Mucosa of rectum (tissue), 2 donors: ENCODE measurements around the gene C10orf67.

Experiments used
- H3K27ac ChIP-seq, 2 donors: one replicate each; pipeline ENCODE4 v1.7.0; 2013; ENCODE audit warnings: inconsistent platforms in 2 of 2, low read depth in 2 of 2, low read length in 2 of 2
- H3K27me3 ChIP-seq, 2 donors: one replicate each; pipeline ENCODE4 v1.7.0; 2013; ENCODE audit warnings: low read length in 2 of 2; ENCODE audit not compliant: control insufficient read depth in 2 of 2, insufficient read depth in 2 of 2
- H3K36me3 ChIP-seq, 2 donors: one replicate each; pipeline ENCODE4 v1.7.0; 2013; ENCODE audit warnings: low read length in 2 of 2; ENCODE audit not compliant: control insufficient read depth in 2 of 2, insufficient read depth in 2 of 2
- H3K4me1 ChIP-seq, 2 donors: one replicate each; pipeline ENCODE4 v1.7.0; 2013; ENCODE audit warnings: low read length in 2 of 2, mild to moderate bottlenecking in 1 of 2; ENCODE audit not compliant: control insufficient read depth in 2 of 2, insufficient read depth in 2 of 2
- H3K4me3 ChIP-seq, 2 donors: one replicate each; pipeline ENCODE4 v1.7.0; 2013; ENCODE audit warnings: low read length in 2 of 2
- H3K9ac ChIP-seq, 2 donors: one replicate each; pipeline ENCODE4 v1.7.0; 2013; ENCODE audit warnings: low read length in 2 of 2, low read depth in 1 of 2, mild to moderate bottlenecking in 1 of 2
- H3K9me3 ChIP-seq, 2 donors: one replicate each; pipeline ENCODE4 v1.7.0; 2013; ENCODE audit warnings: low read length in 2 of 2; ENCODE audit not compliant: control insufficient read depth in 2 of 2
- donor health status: healthy.
- donor health status: Normal muscosa, but diverticular disease.

The C10orf67 gene

DNA sequence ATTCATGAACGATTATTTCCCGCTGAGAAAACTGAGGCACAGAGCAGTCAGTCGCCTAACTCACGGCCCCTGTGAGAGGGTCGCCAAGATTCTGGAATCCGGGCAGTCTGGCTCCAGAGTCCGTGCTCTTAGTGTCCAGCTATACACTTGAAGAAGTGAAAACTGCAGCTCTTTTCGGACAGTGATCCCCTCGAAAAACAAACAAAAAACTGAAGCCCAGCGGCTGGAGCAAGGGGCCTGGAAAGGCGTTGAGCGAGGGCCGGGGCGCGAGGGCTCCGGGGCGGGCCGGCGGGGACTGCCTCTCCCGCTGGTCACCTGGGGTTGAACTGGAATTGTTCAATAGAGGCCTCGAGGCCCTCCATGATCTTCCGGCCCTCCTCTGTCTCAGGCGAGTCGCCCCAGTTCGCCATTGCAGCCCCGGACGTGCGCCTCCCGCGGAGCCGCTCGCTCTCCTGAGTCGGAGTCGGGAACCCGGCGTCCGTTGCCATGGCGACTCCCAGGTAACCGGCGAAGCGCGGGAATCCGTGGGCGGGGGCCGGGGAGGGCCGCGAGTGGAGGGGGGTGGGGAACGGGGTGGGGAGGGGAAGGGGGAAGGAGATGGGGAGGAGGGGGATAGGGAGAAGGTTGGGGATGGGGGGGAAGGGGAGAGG, 881 bp downstream of the C10orf67 start:
- H3K9ac ChIP-seq = no peak overlapping the region
- H3K27me3 ChIP-seq = peaks cover 2 to 3% of the 10 kb centered on the region in 2 donors
- no peak overlapping the region for H3K27ac ChIP-seq
- peak overlapping the region; percentile 35 to 76 for H3K4me3 ChIP-seq
- no peaks in the 10 kb centered on the region for H3K36me3 ChIP-seq
- H3K4me1 ChIP-seq = peaks cover 5 to 6% of the 10 kb centered on the region in 2 donors
- no peaks in the 10 kb centered on the region for H3K9me3 ChIP-seq

DNA sequence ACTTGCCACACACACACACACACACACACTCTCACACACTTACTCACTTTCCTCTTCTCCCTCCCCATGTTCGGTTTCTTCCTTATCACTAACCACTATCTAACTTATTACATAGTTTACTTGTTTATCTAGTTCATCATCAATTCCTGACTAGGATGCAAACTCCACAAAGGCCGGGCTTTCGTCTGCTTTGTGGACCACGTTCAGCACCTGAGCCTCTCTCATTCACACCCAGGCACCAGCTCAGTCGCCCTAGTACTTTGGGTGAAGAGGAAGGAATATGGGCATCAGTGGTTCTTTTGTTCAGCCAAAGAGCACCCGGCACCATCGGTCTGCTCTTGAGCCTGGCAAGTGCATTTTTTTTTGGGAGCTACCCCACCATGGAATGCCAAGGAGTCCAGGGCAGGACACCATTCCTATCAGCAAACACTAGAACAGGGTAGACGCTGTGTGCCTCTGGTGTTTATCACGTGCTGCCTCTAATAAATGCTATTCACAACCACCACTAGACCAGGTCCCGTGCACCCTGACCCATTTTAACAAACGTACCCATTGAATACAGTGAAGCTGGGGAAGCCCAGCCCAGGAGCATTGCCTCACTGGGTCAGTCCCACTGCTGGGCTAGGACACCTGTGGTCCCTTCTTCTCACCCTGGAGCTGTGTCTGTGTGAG, 2.2 kb downstream of the C10orf67 start:
- no peaks in the 10 kb centered on the region for H3K9me3 ChIP-seq
- H3K4me3 ChIP-seq = no peak overlapping the region
- H3K4me1 ChIP-seq = peaks cover 5 to 6% of the 10 kb centered on the region in 2 donors
- H3K9ac ChIP-seq = no peak overlapping the region
- peaks cover 2 to 3% of the 10 kb centered on the region in 2 donors for H3K27me3 ChIP-seq
- no peak overlapping the region for H3K27ac ChIP-seq
- no peaks in the 10 kb centered on the region for H3K36me3 ChIP-seq

DNA sequence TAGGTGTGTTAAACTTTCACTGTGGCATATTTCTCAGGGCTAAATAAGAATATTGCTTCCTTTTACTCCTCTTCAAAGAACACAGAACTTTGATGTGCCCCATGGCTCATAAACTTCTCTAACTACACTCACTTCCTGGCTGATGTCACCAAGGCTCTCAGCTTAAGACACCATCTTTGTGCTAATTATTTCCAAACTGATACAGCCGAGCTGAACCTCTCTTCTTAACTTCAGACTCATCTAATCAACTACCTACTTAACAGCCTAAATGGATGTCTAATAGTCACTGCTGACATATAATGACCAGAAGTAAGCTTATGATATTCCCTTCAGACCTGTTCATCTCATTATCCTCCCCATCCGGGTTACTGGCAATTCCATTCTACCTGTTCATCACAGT, 3.6 kb downstream of the C10orf67 start:
- Histone ChIP-seq H3K36me3 (no peaks in the 10 kb centered on the region), H3K27ac (no peak overlapping the region), H3K9me3 (no peaks in the 10 kb centered on the region), H3K27me3 (peaks cover 2 to 3% of the 10 kb centered on the region in 2 donors), H3K4me3 (no peak overlapping the region), H3K4me1 (peaks cover 5 to 6% of the 10 kb centered on the region in 2 donors), H3K9ac (no peak overlapping the region)

DNA sequence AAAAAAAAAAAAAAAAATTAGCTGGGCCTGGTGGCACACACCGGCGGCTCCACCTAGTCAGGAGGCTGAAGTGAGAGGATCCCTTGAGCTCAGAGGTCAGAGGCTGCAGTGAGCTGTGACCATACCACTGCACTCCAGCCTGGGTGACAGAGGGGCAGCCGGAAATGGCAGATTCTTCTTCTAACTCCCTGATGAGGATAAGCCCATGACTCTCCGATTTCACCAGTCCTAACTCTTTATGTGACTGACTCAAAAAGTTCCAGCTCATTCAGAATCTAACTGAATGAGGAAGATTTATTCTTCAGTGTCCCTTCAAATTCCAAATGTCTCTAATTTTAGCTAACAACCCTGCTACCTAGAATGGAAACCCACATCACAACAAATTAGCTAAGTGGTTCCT, 4.2 kb downstream of the C10orf67 start:
- Histone ChIP-seq H3K27ac (no peak overlapping the region), H3K4me3 (no peak overlapping the region)

DNA sequence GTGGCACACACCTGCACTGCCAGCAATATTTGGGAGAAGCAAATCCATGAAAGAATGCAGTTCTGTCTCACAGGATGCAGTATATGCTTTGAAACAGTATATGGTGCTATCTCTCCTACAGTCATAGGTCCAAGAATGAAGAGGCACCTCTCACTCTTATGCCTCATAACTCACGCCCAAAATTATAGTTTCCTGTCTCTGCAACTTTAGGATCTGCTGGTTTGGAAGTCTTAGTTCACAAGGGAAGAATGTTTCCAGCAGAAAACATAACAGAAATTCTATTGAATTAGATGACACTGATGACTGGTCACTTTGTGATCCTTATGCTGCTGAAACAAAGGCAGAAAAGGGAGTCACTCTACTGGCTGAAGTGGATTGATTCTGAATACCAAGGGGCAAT, 5.7 kb downstream of the C10orf67 start:
- Histone ChIP-seq H3K9me3 (no peaks in the 10 kb centered on the region), H3K4me3 (no peak overlapping the region), H3K36me3 (no peaks in the 10 kb centered on the region), H3K9ac (no peak overlapping the region), H3K4me1 (no peaks in the 10 kb centered on the region), H3K27ac (no peak overlapping the region), H3K27me3 (peaks cover 0 to 3% of the 10 kb centered on the region in 2 donors)

More for the DNA sequence above, 4.2 kb downstream of the C10orf67 start:
- Histone ChIP-seq H3K4me1 (peaks cover 5 to 6% of the 10 kb centered on the region in 2 donors), H3K9me3 (no peaks in the 10 kb centered on the region), H3K27me3 (peaks cover 2 to 3% of the 10 kb centered on the region in 2 donors), H3K36me3 (no peaks in the 10 kb centered on the region), H3K9ac (no peak overlapping the region)

DNA sequence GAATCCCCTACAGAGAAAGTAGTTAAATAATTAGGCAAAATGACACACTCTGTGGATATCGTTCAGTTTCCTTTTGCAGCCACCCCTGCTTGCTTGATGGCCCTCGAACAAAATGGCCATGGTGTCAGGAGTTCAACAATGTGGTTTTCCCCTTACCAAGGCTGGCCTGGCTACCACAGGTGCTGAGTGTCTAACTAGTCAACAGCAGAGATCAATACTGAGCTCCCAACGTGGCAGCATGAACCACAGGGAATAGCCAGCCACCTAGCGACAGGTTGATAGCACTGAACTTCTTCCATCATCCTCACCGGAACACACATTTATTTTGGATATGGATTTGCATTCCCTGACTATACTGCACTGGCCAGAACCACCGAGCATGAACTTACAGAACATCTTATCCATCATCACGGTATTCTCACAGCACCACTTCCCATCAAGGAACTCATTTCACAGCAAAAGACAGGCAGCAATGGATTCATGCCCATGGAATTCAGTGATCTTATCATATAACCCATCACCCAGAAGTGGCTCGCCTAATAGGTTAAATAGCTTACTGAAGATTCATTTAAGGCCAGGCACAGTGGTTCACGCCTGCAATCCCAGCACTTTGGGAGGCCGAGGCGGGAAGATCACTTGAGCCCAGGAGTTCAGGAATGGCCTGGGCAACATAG, 6.3 kb downstream of the C10orf67 start:
- Histone ChIP-seq H3K36me3 (no peaks in the 10 kb centered on the region), H3K9me3 (no peaks in the 10 kb centered on the region), H3K9ac (no peak overlapping the region), H3K27me3 (peaks cover 0 to 3% of the 10 kb centered on the region in 2 donors), H3K27ac (no peak overlapping the region), H3K4me1 (no peaks in the 10 kb centered on the region), H3K4me3 (no peak overlapping the region)

DNA sequence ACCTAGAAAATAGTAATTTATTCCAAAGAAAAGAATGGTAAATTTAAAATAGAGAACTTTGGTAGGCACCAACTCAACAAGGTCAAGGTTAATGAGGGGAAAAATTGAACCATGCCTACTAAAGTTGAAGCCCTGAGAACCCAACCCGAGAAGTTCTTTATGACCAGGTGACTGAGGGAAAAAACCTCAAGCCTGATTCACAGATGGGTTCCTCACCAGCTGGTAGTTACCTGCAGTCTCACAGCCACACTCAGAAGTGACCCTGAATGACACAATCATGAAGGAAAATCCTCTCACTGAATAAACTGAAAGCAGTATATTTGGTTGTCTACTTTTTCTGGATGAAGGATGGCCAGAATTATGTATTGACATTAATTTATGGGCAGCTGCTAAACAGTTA, 7.0 kb downstream of the C10orf67 start:
- no peaks in the 10 kb centered on the region for H3K36me3 ChIP-seq
- H3K9me3 ChIP-seq = no peaks in the 10 kb centered on the region
- no peak overlapping the region for H3K4me3 ChIP-seq
- H3K9ac ChIP-seq = no peak overlapping the region
- H3K4me1 ChIP-seq = no peaks in the 10 kb centered on the region
- H3K27ac ChIP-seq = no peak overlapping the region
- no peaks in the 10 kb centered on the region for H3K27me3 ChIP-seq

DNA sequence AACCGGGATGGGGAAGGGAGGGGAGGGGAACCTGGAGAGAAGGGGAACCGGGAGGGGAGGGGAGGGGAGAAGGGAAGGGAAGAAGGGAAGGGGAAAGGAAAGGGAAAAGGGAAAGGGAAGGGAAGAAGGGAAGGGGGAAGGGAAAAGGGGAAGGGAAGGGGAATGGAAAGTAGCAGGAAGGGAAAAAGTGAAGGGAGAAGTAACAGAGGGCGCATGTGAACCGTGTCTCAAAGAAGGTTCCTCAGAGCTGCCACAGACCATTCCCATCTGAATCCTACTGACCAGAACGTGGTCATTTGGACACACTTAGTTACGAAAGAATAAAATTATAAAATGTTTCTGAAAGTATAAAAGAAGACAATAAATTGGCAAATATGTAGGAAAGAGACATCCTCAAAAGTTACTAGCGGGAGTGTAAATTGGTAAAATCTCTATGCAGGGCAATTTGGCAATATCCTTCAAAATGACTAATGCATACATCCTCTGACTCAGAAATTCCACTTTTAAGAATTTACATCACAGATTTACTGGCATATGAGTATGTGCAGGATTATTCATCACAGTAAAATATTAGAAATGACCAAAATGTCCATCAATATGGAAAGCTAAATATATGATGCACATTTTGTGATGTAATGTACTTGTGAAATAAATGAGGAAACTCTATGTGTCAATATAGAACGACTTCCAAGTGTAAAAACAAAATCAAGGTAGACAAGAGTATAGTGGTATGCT, 12.9 kb downstream of the C10orf67 start:
- no peaks in the 10 kb centered on the region for H3K27me3 ChIP-seq
- H3K4me1 ChIP-seq = no peaks in the 10 kb centered on the region
- no peak overlapping the region for H3K4me3 ChIP-seq
- H3K9ac ChIP-seq = no peak overlapping the region
- no peaks in the 10 kb centered on the region for H3K9me3 ChIP-seq
- H3K27ac ChIP-seq = no peak overlapping the region
- no peaks in the 10 kb centered on the region for H3K36me3 ChIP-seq

DNA sequence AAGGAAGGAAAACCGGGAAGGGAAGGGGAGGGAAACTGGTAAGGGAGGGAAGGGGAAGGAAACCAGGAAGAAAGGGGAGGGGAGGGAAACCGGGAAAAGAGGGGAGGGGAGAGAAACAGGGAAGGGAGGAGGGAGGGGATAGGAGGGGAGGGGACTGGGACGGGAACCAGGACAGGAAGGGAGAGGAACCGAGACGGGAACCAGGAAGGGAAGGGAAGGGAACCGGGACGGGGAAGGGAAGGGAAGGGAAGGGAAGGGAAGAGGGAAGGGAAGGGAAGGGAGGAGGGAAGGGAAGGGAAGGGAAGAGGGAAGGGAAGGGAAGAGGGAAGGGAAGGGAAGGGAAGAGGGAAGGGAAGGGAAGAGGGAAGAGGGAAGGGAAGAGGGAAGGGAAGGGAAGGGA, 13.6 kb downstream of the C10orf67 start:
- no peak overlapping the region for H3K27ac ChIP-seq
- no peaks in the 10 kb centered on the region for H3K9me3 ChIP-seq
- H3K27me3 ChIP-seq = no peaks in the 10 kb centered on the region

More for the DNA sequence above, 13.6 kb downstream of the C10orf67 start:
- no peak overlapping the region for H3K4me3 ChIP-seq
- H3K9ac ChIP-seq = no peak overlapping the region
- H3K4me1 ChIP-seq = no peaks in the 10 kb centered on the region
- no peaks in the 10 kb centered on the region for H3K36me3 ChIP-seq
